HG03045 (cell line): ENCODE data around the gene OAT.
A peak's percentile ranks its signal among the peaks of the same experiment; 100 is the strongest.

Experiments used
- ATAC-seq: cut with Tn5 transposase; IDR thresholded peaks from one replicate; pipeline ENCODE4 v1.9.1; 2021; ENCODE audit warnings: mild to moderate bottlenecking, moderate library complexity; ENCODE audit not compliant: unreplicated experiment

The OAT gene

DNA sequence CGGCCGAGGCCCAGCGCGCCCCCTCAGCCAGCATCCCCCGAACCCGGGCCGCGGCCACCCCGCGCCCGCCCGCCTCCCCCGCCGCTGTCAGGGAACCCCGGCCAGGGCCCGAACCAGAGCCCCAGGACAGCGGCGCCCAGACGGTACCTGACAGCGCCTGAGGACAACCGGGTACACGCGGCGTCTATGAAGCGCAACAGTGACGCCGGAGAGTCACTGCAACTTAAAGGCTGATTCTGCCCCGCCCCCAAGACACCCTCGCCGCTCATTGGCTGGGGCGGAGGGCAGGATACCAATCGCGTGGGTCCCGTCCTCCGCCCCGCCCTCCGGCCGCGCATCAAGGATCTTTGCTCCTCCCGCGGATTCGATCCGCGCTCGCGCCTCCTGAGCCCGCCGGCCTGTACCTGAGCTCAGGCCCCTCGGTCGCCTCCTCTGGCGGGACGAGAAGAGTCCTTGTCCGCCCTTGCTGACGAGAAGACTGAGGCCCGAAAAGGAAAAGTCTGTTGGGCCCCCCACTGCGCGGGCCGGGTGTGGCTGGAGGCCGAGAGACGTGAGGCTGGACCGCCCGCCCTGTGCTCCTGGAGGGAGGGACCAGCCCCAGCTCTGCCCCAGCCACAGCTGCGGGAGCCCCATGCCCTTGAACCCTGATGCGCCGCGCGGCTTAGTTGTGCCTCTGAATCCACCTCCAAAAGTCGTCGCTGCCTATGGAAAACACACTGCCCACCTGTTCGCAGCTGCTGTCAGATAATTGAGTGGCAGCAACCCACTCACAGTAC lies at the start of gene OAT:
TSS of gene OAT (minus strand) at position 198 of the 776 bp plus-strand sequence. CDS start 6,752 bp downstream, outside the sequence.
- peak; percentile 97 for ATAC-seq

DNA sequence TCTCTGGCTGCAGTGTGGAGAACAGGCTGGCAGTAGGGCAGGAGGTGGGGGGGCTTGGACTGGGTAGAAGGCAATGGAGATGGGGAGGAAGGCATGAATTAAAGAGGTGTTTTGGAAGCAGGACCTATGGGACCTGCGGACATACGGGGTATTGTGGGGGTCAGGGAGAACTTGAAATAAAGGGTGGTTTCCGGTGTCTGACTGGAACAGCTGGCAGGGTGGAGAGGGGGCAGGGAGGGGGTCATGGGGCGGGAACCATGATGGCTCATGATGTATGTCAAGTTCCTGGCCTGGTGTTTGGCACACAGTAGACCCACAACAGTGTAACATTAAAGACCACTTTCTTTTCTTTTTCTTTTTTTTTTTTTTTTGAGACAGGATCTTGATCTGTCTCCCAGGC lies 48.4 kb upstream of the OAT start:
- no peak for ATAC-seq

DNA sequence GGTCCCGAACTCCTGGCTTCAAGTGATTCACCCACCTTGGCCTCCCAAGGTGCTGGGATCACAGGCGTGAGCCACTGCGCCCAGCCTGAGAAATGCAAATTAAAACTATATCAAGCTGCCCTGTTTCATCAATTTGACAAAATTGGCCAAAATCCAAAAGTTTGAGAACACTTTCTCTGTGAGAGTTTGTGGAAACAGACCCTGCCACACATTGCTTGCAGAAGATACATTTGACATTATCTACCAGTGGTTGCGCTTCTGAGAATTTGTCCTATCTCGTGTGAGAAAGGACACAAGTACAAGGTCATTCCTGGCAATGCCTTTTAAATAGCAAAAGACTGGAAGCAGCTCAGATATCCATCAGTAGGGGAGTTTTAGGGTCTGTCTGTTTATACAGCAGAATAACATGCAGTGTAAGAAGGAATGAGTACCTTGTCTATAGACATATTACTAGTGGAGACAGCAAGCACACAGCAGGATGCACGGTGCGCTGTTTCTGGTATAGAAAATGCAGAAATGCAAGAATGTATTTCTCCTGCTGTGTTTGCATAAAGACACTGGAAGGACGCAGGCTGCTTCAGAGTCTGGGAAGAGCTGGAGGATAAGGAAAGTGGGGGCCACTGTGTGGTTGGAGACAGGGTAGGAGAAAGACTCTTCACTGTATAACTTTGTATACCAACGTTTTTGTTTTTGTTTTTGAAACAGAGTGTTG lies 47.2 kb upstream of the OAT start:
- ATAC-seq, result no peak

DNA sequence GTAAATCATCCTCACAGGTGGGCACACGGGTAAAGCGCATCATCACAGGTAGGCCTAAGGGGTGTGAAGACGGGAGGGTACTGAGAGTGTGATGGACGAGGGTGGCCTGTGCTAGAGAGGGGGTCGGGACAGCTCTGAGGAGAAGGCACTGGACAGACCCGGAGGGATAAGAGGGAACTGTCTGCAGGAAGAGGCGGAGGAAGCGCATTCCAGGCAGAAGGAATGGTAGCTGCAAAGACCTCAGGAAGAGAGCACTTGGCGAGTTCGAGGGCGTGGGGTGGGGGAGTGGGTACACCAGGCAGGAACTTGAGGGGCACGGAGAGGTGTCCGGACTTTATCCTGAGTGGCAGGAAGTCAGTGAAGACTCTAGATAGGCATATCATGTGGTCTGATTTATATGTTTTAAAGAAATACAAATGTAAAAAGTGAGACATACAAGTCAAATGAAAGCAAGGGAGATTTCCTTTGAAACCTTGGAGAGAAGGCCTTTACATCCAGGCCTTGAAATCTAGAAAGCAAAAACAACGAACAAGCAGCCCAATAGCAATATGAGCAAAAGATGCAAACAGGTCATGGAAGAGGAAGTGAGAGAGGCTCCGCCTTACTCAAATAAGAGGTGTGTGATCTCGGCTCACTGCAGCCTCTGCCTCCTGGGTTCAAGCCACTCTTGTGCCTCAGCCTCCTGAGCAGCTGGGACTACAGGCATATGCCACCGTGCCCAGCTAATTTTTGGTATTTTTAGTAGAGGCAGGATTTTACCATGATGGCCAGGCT lies 46.5 kb upstream of the OAT start:
- no peak for ATAC-seq

DNA sequence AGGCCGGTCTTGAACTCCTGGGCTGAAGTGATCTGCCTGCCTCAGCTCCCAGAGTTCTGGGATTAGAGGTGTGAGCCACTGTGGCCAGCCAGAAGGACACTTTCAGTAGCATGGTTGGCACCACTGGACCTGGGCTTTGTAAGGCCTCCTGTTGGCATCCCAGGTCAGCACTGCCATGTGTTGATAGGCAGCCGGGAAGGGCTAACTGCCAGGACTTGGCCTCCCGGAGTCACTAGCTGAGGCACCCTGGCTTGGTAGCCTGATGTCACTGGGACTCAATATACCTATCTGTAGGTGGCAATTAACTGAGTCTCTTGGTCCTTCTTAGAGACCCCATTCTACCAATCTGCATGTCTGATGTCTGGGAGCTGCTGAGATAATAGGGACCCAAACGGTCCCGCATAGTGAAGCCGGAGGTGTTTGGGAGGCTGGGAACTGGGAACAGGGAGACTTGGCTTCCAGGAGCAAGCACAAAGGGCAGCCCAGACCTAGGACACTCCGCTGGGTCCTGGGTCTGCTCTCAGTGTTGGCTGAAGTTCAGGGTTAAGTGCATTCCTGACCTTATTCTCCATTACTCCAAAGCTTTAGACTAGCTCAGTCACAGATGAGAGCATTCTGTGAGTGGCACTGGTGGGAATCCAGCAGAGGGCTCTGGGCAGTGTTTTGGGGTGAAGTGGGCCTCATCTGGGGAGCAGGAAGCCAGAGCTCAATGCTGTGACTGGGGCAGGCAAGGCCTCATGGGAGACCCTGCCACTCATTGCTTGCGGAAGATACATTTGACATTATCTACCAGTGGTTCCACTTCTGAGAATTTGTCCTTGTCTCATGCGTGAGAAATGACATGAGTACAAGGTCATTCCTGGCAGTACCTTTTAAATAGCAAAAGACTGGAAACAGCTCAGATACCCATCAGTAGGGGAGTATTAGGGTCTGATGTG lies 45.6 kb upstream of the OAT start:
- no peak for ATAC-seq

DNA sequence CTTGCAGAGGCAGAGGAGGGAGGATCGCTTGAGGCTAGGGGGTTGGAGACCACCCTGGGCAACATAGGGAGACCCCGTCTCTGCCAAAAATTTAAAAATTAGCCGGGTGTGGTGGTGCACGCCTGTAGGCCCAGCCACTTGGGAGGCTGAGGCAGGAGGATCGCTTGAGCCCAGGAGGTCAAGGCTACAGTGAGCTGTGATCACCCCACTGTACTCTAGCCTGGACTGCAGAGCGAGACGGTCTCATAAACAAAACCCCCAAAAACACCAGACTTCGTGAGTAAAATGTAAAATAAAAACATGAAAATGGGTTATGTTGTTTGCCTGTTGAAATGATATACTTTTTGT lies 43.6 kb upstream of the OAT start:
- no peak for ATAC-seq

DNA sequence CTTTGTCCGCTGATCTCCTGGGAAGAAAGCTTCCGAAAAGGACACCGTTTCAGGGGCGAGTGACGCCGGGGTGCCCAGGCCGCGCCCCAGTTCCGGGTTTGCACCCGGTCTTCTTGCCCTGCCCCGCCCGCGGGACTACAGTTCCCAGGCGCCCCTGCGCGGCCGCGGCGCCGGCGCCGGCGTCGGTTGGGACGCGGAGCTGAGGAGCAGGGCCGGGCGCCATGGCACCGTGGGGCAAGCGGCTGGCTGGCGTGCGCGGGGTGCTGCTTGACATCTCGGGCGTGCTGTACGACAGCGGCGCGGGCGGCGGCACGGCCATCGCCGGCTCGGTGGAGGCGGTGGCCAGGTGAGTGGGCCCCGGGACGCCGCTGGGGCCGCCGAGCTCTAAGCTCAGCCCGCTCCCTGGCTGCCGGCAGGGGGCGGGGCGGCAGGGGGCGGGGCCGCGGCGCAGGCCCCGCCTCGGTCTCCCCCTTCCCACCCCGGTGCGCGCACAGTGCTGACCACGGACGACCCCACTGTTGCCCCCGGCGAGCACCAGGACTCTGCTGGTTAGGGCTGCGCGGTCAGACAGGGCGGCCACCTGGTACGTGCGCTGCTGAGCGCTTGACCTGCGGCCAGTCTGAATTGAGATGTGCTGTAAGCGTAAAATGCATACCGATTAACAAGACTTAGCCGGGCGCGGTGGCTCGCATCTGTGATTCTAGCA lies 43.1 kb upstream of the OAT start, which contains the start of gene LHPP:
TSS of gene LHPP (plus strand) at position 182 of the 706 bp plus-strand sequence. CDS start at position 222, 40 bp downstream.
- peak; percentile 95 for ATAC-seq

DNA sequence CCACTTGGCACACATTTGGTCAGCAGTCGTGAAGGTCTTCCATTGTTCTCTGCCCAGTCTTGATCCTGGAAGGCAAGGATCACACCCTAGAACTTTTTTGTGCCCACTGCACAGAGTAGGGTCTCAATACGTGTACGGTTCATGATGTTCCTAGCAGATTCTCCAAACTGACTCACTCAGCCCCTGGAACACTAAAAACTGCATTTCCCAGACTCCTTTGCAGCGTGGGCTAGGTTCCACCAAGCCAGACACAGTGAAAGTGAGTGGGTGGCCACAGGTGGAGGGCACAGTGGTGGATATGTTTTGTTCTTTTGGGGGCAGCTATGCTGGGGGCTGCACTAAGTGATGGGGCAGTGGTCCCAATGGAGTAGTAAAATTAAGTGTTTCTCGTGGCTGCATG lies 41.4 kb upstream of the OAT start:
- no peak for ATAC-seq

DNA sequence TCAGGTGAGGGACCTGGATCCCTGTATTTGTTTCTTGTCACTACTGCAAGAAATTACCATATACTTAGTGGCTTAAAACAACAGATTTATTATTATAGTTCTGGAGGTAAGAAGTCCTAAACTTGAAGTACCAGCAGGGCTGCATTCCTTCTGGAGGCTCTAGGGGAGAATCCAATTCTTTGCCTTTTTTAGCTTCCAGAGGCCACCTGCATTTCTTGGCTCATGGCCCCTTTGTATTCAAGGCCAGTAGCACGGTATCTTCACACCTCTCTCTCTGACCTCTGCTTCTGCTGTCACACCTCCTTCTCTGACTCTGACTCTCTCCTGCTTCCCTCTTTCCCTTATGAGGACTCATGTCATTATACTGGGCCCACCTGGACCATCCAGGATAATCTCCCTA lies 40.7 kb upstream of the OAT start:
- no peak for ATAC-seq

DNA sequence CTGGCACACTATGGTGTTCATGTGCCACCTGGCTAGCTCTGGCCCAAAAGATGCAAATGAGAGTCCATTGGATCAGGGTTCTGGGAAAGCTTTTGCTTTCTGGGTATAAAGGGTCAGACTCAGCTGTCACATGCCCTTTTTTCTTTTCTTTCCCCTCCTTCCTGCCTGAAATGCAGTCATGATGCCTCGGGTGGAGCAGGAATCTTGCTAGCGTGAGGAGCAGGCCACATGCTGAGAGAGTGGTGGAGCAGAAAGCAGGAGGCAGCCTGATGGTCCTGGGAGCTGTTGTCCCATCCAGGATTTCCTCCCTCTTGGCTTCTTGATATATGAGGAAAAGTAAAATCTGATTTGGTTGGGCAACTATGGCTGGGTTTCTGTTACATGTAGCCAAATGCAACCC lies 40.2 kb upstream of the OAT start:
- no peak for ATAC-seq

DNA sequence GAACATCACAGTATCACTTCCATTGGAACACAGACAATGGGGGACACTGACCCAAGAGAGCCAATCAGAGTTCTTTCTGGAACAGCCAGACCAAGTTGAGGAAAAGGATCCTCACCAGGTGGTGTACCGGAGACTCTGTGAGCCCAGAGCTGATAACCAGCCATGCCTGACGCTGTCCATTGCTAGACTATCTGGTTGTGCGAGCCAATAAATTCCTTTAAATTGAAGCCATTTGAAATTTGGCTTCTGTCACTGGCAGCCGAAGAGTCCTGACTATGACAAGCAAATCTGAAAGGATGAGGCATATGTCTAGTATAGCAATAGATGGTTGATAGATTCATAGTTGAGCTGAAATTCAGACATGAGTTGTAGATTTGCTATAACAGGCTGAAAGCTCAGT lies 39.8 kb upstream of the OAT start:
- no peak for ATAC-seq

DNA sequence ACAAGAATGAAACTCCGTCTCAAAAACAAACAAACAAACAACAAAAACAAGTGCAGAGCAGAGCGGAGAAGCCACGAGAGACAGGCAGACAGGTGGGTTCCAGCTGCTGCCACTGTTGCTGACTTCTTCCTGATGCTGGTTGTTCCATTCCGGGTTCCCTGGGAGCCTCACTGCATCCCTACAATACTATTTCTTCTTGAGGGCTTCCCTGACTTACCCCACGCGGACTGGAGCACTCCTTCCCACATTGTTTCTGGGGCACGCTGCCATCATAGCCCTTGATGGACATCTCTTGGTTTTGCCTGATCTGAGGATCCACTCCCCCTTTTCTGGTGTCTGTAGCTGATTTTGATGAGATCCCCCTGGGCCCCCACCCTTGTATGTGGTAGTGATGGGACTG lies 36.7 kb upstream of the OAT start:
- no peak for ATAC-seq

DNA sequence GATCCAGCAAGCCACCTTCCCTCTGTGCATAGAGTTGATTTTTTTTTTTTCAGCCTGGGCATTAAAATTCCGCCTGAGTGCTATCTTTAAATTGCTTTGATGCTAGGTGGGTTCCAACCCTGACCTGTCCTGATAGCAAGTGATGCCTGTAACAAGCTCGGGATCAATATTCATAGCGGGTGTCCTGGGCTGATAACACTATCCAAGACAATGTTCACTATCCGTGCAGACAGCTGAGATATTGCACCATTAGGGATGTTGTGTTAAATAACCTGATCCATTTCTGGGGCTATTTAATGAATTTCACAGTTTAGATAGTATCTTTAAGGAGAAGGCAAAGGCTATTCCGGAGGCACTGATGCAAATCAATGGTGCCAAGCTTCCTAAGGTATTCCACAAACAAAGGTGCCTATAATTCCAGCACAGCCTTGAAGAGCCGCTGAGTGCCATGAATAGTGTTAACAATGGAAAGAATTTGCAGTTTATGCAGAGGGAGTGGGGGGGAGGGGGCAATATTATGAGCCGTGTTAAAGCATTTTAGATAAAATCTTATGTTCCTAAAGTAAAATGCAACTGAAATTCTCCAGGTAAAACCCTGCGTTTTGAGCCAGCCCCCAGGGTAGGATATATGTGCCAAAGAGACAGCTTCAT lies 35.4 kb upstream of the OAT start:
- ATAC-seq, result no peak

DNA sequence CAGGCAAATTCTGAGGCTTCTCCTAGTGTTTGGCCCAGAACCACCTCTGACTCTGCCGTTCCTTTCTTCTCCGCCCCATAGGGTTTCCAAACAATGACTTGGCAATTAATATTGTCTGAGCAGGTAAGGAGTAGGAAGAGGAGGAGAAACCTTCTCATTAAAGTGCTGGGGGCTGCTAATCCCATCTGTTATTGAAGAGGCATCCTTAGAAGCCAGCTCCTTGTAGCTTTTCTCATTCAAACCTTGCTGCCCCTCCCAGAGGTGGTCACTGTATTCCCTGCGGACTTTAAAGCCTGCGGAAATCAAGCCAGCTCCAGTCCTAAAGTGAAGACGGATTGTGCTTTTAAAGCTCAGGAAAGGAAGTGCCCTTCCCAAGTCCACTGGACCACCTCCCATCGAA lies 32.6 kb upstream of the OAT start:
- ATAC-seq, result no peak

DNA sequence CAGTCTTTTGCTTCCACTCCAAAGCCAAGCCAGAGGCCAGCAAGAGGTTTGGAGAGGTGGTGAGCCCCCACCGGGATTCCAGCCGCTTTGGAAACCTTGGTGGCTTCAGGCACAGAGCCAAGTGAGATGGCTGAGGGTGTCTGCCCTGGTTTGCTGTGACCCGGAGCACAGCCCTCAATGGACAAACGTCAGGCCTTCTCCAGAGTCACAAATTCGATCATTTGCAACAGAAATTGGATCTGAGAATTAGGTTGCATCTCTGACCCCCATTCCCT lies 32.0 kb upstream of the OAT start:
- ATAC-seq, result no peak

DNA sequence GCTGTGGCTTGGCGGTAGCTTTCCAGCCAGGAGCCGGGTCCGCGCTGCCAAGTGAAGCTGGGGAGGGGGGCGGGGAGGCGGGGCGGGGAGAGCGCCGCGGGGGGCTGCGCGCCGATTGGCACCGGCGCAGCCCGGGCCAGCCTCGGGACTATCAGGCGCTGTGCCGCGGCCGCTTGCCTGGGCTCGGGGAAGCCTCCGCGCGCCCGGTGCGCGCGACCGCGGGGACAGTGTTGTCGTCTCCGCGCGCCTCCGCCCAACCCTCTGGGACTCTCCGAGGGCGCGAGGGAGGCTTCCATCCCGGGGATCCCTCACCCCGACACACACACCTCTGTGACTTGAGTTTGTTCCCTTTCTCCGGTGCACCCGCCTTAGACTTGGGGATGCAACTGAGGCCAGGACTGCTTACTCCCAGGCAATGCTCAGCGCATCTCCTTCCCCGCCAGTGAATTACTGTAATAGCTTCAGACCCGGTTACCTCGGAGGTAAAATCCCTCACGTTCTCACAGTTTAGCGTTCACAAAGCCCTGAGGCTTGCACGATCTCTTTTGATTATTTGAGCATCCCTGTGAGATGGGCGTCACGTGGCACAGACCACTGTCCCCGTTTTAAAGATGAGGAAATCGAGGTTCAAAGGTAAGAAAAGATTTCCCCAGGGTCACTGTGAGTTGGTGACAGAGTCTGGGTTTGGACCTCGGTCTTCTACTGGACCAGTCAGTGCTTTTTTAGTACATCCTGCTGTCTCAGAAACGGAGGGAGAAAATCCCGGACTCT lies 31.5 kb upstream of the OAT start, which contains the start of gene NKX1-2:
TSS of gene NKX1-2 (minus strand) at position 24 of the 771 bp plus-strand sequence. CDS start 92 bp downstream, outside the sequence.
- no peak for ATAC-seq

DNA sequence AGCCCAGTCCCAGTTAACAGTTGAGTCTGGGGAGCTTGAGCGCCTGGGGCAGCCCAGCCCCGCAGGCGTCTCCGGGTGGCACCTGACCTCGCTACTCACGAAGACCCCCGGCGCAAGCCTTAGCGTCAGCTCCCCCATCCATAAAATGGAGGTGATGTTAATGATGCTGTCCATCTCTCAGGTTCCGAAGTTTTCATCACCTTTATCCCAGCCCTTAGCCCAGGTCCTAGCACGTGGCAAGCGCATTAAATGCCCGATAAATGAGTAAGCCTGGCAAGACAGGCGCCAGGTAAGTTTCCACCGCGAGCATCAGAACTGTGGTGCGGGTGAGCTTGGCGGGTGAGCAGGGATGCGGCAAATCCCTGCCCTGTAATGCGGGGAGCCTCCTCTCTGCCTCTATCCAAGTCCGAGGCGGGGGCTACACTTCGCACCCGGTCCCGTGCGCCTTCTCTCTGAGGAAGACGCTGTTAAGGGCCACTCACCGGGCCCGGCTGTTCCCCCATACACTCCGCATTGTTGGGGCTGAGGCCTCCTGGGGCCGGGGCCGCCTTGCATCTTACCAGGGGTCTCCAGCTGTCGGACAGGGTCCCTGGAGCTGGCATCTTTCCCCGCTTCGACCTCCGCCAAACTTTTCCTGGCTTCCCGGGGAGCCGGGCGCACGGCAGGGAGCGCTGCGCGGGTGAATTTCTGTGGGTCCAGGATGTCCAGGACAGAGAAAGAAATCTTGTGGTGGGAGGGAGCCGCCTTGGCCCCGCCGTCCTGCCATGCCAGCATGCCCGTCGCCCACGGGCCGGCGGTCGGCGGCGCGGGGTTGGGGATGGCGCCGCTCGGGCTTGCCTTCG lies 30.7 kb upstream of the OAT start:
- ATAC-seq, result no peak

DNA sequence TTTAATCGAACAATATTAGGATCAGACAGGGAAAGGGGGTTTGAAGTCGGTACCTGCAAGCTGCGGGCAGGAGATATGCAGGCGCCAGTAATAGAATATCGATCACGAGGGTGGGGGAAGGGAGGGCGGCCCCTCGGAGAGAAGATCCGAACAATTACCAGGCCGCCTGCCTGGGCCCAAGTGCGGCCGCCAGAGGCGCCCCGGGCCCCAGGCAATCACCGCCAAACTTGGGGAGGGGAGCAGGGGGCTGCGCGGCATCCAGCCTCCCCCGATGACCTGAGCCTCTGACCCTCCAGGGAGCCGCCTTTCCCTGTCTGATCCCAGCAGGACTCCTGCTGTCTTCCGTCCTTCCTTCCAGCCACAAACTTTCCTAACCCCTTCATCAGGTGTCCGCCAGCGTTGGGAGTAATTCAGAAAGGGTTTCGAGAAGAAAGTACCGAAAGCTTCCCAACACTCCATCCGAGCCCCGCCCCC lies 30.0 kb upstream of the OAT start:
- ATAC-seq, result no peak
